ENCODE results near the gene C1orf87. TPM values are rescaled to one million over a fixed set of nuclear protein-coding genes. Genes with fewer than 3 reads are reported as not detected.

Gene C1orf87
- total and polyA plus RNA-seq, 5 donors from 2014 or later = not detected

DNA sequence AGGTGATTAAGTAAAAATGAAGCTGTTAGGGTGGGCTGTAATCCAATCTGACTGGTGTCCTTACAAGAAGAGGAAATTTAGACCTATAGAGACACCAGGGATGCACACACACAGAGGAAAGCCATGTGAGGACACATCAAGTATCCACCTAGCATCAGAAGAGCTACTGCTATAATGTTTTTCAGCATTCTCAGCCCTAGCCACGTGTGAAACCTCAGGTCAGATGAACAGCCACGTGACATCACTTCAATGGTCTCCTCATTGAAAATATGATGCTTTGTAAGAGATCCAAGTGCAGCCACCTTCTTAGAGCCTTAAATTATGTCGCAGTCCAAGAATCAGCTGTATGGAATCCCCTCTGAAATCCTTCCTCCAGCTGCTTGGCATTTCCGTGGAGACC is 65.1 kb downstream of the C1orf87 start:
- Mint-ChIP-seq H3K4me3 (no peak overlapping the region), H3K27me3 (peaks cover 4% of the 10 kb centered on the region), H3K4me1 (no peaks in the 10 kb centered on the region), H3K27ac (no peak overlapping the region), H3K9me3 (peaks cover 0 to 11% (median 0%) of the 10 kb centered on the region in 7 donors), H3K36me3 (no peaks in the 10 kb centered on the region)
- no peaks in the 10 kb centered on the region for H3K27me3 ChIP-seq (ENCODE audit: control insufficient read depth, insufficient read depth, low read length)
- H3K4me3 ChIP-seq (ENCODE audit: low read depth, low read length) = no peak overlapping the region
- no peaks in the 10 kb centered on the region for H3K36me3 ChIP-seq (ENCODE audit: control insufficient read depth, insufficient read depth, low read length)
- no peaks in the 10 kb centered on the region for H3K4me1 ChIP-seq (ENCODE audit: control insufficient read depth, insufficient read depth, low read length, poor library complexity, severe bottlenecking)
- no peak for DNase-seq
- no peak for ATAC-seq (ENCODE audit: low read depth in 2 of 2)
- no peaks in the 10 kb centered on the region for H3K9me3 ChIP-seq (ENCODE audit: control insufficient read depth in 2 of 2, low read length in 2 of 2)
- H3K27ac ChIP-seq (ENCODE audit: insufficient read depth, low read length, poor library complexity, severe bottlenecking) = no peak overlapping the region

DNA sequence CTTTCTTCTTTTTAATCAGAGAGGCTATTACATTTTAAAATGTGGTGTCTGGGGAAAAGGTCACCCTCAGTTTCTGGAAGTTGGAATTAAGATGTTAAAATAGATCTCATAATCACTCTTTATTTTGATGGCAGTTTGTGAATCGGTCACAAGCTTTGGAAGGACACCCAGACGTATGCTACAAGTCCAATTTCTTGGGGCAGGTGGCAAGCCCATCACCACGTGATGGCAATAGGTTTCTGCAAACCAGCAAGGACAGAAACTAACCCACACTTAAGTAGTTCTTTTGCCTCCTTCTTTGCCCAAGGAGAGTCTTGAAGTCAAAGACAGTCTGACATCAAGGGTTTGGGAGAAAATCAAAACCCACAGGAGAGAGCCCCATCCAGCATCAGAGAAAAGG is 72.9 kb downstream of the C1orf87 start:
- H3K36me3 Mint-ChIP-seq = no peaks in the 10 kb centered on the region
- no peak overlapping the region for H3K27ac ChIP-seq (ENCODE audit: insufficient read depth, low read length, poor library complexity, severe bottlenecking)
- no peaks in the 10 kb centered on the region for H3K9me3 ChIP-seq (ENCODE audit: control insufficient read depth in 2 of 2, low read length in 2 of 2)
- H3K4me3 Mint-ChIP-seq = no peak overlapping the region
- H3K36me3 ChIP-seq (ENCODE audit: control insufficient read depth, insufficient read depth, low read length) = no peaks in the 10 kb centered on the region
- no peak overlapping the region for H3K27ac Mint-ChIP-seq
- H3K4me1 Mint-ChIP-seq = no peaks in the 10 kb centered on the region
- H3K4me1 ChIP-seq (ENCODE audit: control insufficient read depth, insufficient read depth, low read length, poor library complexity, severe bottlenecking) = no peaks in the 10 kb centered on the region
- ATAC-seq (ENCODE audit: low read depth in 2 of 2) (no peak), DNase-seq (no peak)
- no peaks in the 10 kb centered on the region for H3K27me3 Mint-ChIP-seq
- H3K9me3 Mint-ChIP-seq = no peaks in the 10 kb centered on the region
- no peaks in the 10 kb centered on the region for H3K27me3 ChIP-seq (ENCODE audit: control insufficient read depth, insufficient read depth, low read length)
- no peak overlapping the region for H3K4me3 ChIP-seq (ENCODE audit: low read depth, low read length)

DNA sequence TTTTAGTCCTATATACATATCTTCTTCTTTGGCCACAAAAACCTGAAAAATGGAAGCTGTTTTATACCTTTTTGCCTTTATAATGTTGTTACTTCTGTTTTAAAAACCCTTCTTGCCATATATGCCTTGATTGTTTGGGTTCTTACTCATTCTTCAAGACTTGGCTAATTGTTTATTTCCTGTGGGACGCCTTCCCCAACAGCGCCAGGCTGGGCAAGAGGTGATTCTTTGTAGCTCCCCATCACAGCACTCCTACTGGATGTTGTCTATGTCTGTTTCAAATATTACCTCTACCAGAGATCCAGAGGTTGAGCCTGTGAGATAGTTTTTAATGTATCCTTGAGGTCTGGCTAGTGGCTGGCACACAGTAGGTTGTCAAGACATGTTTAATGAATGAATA is 73.8 kb downstream of the C1orf87 start:
- Histone ChIP-seq H3K9me3 (ENCODE audit: control insufficient read depth in 2 of 2, low read length in 2 of 2) (no peaks in the 10 kb centered on the region), H3K4me3 (ENCODE audit: low read depth, low read length) (no peak overlapping the region), H3K27me3 (ENCODE audit: control insufficient read depth, insufficient read depth, low read length) (no peaks in the 10 kb centered on the region), H3K4me1 (ENCODE audit: control insufficient read depth, insufficient read depth, low read length, poor library complexity, severe bottlenecking) (no peaks in the 10 kb centered on the region), H3K36me3 (ENCODE audit: control insufficient read depth, insufficient read depth, low read length) (no peaks in the 10 kb centered on the region), H3K27ac (ENCODE audit: insufficient read depth, low read length, poor library complexity, severe bottlenecking) (no peak overlapping the region)
- DNase-seq (no peak), ATAC-seq (ENCODE audit: low read depth in 2 of 2) (no peak)
- peak overlapping the region in 1 of 3 donors; percentile 54 for H3K27ac Mint-ChIP-seq
- H3K27me3 Mint-ChIP-seq = no peaks in the 10 kb centered on the region
- no peaks in the 10 kb centered on the region for H3K9me3 Mint-ChIP-seq
- no peaks in the 10 kb centered on the region for H3K4me1 Mint-ChIP-seq
- H3K4me3 Mint-ChIP-seq = no peak overlapping the region
- no peaks in the 10 kb centered on the region for H3K36me3 Mint-ChIP-seq

DNA sequence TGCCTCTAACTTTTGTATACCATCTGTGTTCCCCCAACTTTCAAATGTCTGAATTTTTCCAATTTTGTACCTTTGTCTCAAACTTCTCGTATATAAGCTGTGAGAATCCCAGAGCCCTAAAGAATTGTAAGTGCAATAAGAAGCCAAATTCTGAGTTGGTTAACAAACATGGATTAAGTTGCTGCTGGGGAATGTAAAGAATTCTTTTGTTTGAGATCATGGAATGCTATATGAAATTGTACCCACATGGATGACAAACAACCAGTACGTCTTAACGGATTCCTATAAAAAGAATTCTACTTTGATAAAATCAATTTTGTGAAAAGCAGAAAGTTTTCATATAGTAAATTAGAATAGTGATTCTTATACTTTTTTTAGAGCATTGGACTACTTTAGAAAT is 74.6 kb downstream of the C1orf87 start:
- Mint-ChIP-seq H3K27ac (no peak overlapping the region), H3K9me3 (no peaks in the 10 kb centered on the region), H3K4me1 (no peaks in the 10 kb centered on the region), H3K36me3 (no peaks in the 10 kb centered on the region), H3K27me3 (no peaks in the 10 kb centered on the region), H3K4me3 (no peak overlapping the region)
- Histone ChIP-seq H3K4me3 (ENCODE audit: low read depth, low read length) (no peak overlapping the region), H3K27me3 (ENCODE audit: control insufficient read depth, insufficient read depth, low read length) (no peaks in the 10 kb centered on the region), H3K27ac (ENCODE audit: insufficient read depth, low read length, poor library complexity, severe bottlenecking) (no peak overlapping the region), H3K4me1 (ENCODE audit: control insufficient read depth, insufficient read depth, low read length, poor library complexity, severe bottlenecking) (no peaks in the 10 kb centered on the region), H3K9me3 (ENCODE audit: control insufficient read depth in 2 of 2, low read length in 2 of 2) (no peaks in the 10 kb centered on the region), H3K36me3 (ENCODE audit: control insufficient read depth, insufficient read depth, low read length) (no peaks in the 10 kb centered on the region)
- ATAC-seq (ENCODE audit: low read depth in 2 of 2) (no peak), DNase-seq (no peak)

DNA sequence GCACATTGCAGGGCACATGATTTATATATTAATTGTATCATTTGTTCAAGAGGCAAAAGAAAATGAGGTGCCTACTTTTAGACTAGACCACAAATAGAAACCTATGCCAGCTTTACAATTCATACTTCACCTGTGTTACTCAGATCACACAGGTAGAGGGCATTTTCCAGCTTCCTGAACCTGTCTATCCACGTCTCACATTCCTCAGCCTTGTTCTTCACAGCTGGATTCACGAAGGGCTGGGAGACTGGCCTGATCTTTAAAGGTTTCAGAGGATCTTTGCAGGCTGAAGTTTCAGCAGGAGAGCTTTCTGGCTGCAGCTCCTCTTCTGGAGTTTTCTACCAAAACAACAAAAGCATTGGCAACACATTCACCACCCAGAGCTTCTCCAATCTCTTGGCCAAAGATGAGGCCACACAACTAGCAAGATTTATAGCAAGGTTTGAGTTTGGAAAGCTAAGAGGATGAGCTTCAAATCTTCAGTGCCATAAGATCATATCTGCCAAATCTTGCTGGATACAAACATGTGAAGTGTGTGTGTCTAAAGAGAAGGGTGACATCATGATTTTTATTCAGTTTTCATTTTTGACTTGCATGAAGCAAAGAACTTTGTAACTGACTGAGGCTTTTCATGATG is 76.0 kb downstream of the C1orf87 start:
- H3K9me3 Mint-ChIP-seq = no peaks in the 10 kb centered on the region
- no peaks in the 10 kb centered on the region for H3K36me3 Mint-ChIP-seq
- no peak overlapping the region for H3K4me3 ChIP-seq (ENCODE audit: low read depth, low read length)
- no peak overlapping the region for H3K27ac Mint-ChIP-seq
- no peak for DNase-seq
- H3K4me3 Mint-ChIP-seq = no peak overlapping the region
- no peaks in the 10 kb centered on the region for H3K4me1 ChIP-seq (ENCODE audit: control insufficient read depth, insufficient read depth, low read length, poor library complexity, severe bottlenecking)
- no peaks in the 10 kb centered on the region for H3K36me3 ChIP-seq (ENCODE audit: control insufficient read depth, insufficient read depth, low read length)
- H3K27me3 ChIP-seq (ENCODE audit: control insufficient read depth, insufficient read depth, low read length) = no peaks in the 10 kb centered on the region
- H3K9me3 ChIP-seq (ENCODE audit: control insufficient read depth in 2 of 2, low read length in 2 of 2) = no peaks in the 10 kb centered on the region
- H3K27me3 Mint-ChIP-seq = no peaks in the 10 kb centered on the region
- H3K4me1 Mint-ChIP-seq = no peaks in the 10 kb centered on the region
- no peak overlapping the region for H3K27ac ChIP-seq (ENCODE audit: insufficient read depth, low read length, poor library complexity, severe bottlenecking)
- no peak for ATAC-seq (ENCODE audit: low read depth in 2 of 2)

DNA sequence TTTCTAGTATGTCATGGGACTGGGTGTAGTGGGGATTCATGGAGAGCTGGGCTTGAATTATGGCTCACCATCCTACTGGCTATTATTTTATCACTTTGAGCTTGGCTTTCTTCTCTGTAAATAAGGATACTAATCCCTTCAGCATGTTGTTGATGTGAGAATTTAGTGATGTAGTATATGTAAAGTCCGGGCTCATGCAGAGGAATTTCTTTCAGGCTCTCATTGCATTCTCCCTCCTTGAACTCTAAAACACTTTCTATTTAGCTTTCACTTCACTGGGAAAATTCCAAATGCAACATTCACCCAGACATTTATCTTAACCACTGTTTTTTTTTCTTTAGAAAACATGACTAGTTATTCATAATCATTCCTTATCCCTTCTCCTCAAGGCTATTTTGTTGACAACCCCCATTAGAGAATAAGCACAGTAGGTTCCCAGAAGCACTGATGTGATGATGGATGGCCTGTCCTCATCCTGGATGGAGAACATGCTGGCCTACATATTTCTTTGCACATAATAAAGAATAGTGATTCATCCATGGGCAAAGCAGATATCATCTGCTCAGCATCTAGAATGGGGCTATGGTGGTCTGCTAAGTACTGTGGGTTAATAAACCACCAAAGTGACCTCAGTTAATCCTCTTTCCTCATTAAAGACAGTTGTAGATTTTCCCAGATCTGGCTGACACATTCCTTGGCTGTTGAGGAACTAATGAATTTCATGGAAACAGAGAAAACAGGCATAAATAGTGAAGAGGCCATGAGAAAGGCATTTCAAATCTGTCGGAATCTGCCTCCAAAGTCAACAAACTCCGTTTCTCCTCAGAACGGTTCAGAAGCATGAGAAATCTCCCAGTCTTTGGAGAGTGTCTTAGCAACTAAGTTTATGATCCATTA is 79.0 kb downstream of the C1orf87 start:
- H3K4me3 Mint-ChIP-seq = no peak overlapping the region
- no peaks in the 10 kb centered on the region for H3K36me3 ChIP-seq (ENCODE audit: control insufficient read depth, insufficient read depth, low read length)
- ATAC-seq (ENCODE audit: low read depth in 2 of 2) (no peak), DNase-seq (no peak)
- no peak overlapping the region for H3K4me3 ChIP-seq (ENCODE audit: low read depth, low read length)
- no peaks in the 10 kb centered on the region for H3K27me3 ChIP-seq (ENCODE audit: control insufficient read depth, insufficient read depth, low read length)
- H3K9me3 ChIP-seq (ENCODE audit: control insufficient read depth in 2 of 2, low read length in 2 of 2) = no peaks in the 10 kb centered on the region
- no peaks in the 10 kb centered on the region for H3K36me3 Mint-ChIP-seq
- H3K9me3 Mint-ChIP-seq = no peaks in the 10 kb centered on the region
- no peak overlapping the region for H3K27ac Mint-ChIP-seq
- no peaks in the 10 kb centered on the region for H3K4me1 Mint-ChIP-seq
- H3K27ac ChIP-seq (ENCODE audit: insufficient read depth, low read length, poor library complexity, severe bottlenecking) = no peak overlapping the region
- H3K27me3 Mint-ChIP-seq = peaks cover 6% of the 10 kb centered on the region
- no peaks in the 10 kb centered on the region for H3K4me1 ChIP-seq (ENCODE audit: control insufficient read depth, insufficient read depth, low read length, poor library complexity, severe bottlenecking)

DNA sequence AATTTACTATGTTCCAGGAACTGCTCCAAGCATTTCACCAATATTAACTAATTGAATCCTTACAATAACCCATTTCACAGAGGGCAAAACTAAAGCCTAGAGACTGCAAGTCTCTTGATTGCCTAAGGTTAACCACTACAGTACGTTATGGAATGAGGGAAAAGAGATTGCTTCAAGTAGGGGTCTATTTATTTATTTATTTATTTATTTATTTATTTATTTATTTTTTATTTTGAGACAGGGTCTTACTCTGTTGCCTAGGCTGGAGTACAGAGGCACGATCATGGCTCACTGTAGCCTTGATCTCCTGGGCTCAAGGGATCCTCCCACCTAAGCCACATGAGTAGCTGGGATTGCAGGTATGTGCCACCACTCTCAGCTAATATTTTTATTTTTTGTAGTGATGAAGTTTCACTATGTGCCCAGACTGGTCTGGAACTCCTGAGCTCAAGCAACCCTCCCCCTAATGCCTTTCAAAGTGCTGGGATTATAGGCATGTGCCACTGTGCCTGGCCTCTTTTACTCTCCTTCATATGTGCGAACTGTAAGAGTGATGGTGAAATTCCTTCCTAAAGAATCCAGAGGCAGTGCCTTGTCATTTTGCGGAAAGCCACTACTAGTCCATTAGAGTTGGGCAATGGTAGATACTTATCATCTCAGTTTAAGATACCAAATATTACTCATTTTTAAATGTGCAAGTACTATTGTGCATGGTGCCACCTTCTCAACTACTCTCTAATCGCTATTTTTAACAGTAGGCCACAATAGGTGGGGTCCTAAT is 81.3 kb downstream of the C1orf87 start:
- no peaks in the 10 kb centered on the region for H3K9me3 ChIP-seq (ENCODE audit: control insufficient read depth in 2 of 2, low read length in 2 of 2)
- Mint-ChIP-seq H3K9me3 (no peaks in the 10 kb centered on the region), H3K27ac (no peak overlapping the region), H3K4me1 (no peaks in the 10 kb centered on the region), H3K27me3 (peaks cover 6% of the 10 kb centered on the region), H3K36me3 (no peaks in the 10 kb centered on the region), H3K4me3 (no peak overlapping the region)
- no peak for ATAC-seq (ENCODE audit: low read depth in 2 of 2)
- H3K36me3 ChIP-seq (ENCODE audit: control insufficient read depth, insufficient read depth, low read length) = no peaks in the 10 kb centered on the region
- H3K4me1 ChIP-seq (ENCODE audit: control insufficient read depth, insufficient read depth, low read length, poor library complexity, severe bottlenecking) = no peaks in the 10 kb centered on the region
- H3K4me3 ChIP-seq (ENCODE audit: low read depth, low read length) = no peak overlapping the region
- H3K27me3 ChIP-seq (ENCODE audit: control insufficient read depth, insufficient read depth, low read length) = no peaks in the 10 kb centered on the region
- no peak for DNase-seq
- no peak overlapping the region for H3K27ac ChIP-seq (ENCODE audit: insufficient read depth, low read length, poor library complexity, severe bottlenecking)
